ENCODE measurements around the gene TTC7B. TPM values are rescaled to one million over a fixed set of nuclear protein-coding genes. Genes with fewer than 3 reads are reported as not detected.
"Not testable (repeated sequence)": the region's sequence is repeated elsewhere in the genome, so short reads cannot be mapped to it uniquely, and the experiment has no call there.

The TTC7B gene
- polyA plus RNA-seq, 1 donor (not counting 4 experiments of a cell fraction or from before 2014, with no cell fraction given): 21.4 TPM

DNA sequence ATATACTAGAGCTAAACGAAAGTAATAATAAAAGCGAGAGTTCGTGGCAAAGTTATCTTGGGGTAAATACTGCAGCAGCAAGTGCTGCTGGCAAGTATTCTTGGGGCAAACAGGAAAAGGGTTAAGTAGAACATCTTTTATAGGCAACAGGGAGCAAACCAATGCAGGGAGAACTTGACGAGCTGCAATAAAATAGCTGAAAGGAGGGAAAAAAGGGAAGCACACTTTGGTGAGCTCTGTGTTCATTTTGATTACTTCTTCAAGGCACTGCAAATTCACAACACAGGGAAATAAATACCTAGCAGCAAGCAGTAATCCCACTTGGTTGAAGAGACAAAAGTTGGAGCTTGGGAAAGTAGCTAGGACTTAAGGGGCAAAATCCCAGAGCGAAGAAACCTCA is 42.3 kb upstream of the TTC7B start:
- Histone ChIP-seq H3K9me3 (ENCODE audit: control insufficient read depth, low read depth, low read length) (no peaks in the 10 kb centered on the region), H3K9me1 (ENCODE audit: control insufficient read depth, extremely low read depth, insufficient read depth, low read length) (no peaks in the 10 kb centered on the region), H3K27ac (ENCODE audit: control insufficient read depth, insufficient read depth, low read length) (no peak overlapping the region), H3K4me2 (ENCODE audit: control insufficient read depth, extremely low read depth, insufficient read depth, low read depth, low read length) (no peak overlapping the region), H4K20me1 (ENCODE audit: control insufficient read depth, extremely low read depth, insufficient read depth, low read length) (no peaks in the 10 kb centered on the region), H3K4me1 (ENCODE audit: control insufficient read depth, extremely low read depth, insufficient read depth, low read length) (no peaks in the 10 kb centered on the region), H3K27me3 (ENCODE audit: control insufficient read depth, extremely low read depth, insufficient read depth, low read length) (no peaks in the 10 kb centered on the region), H3K36me3 (ENCODE audit: control insufficient read depth in 2 of 2, extremely low read depth in 1 of 2, insufficient read depth in 2 of 2, low read length in 2 of 2) (no peaks in the 10 kb centered on the region), H3K4me3 (ENCODE audit: control insufficient read depth in 2 of 3, extremely low read depth in 1 of 3, insufficient read depth in 2 of 3, low read depth in 1 of 3, low read length in 3 of 3) (no peak overlapping the region), H2AFZ (ENCODE audit: control insufficient read depth, low read length) (no peak overlapping the region), H3K79me2 (ENCODE audit: control insufficient read depth, insufficient read depth, low read length) (no peaks in the 10 kb centered on the region), H3K9ac (ENCODE audit: control insufficient read depth, extremely low read depth, insufficient read depth, low read length) (no peak overlapping the region)
- dilution Hi-C loops (cut with MboI; ENCODE audit: extremely low pct_ligation_motif_present, low sequenced_read_pairs): no loop called here
- FAIRE-seq: no peak
- TF ChIP-seq, protein P1, sequence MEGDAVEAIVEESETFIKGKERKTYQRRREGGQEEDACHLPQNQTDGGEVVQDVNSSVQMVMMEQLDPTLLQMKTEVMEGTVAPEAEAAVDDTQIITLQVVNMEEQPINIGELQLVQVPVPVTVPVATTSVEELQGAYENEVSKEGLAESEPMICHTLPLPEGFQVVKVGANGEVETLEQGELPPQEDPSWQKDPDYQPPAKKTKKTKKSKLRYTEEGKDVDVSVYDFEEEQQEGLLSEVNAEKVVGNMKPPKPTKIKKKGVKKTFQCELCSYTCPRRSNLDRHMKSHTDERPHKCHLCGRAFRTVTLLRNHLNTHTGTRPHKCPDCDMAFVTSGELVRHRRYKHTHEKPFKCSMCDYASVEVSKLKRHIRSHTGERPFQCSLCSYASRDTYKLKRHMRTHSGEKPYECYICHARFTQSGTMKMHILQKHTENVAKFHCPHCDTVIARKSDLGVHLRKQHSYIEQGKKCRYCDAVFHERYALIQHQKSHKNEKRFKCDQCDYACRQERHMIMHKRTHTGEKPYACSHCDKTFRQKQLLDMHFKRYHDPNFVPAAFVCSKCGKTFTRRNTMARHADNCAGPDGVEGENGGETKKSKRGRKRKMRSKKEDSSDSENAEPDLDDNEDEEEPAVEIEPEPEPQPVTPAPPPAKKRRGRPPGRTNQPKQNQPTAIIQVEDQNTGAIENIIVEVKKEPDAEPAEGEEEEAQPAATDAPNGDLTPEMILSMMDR (optimal IDR thresholded peaks at IDR 0.05 in 1 of 3, IDR thresholded peaks at IDR 0.05 in 1 of 3, conservative IDR thresholded peaks at IDR 0.05 in 1 of 3; ENCODE audit: extremely low read depth in 1 of 3, insufficient read depth in 2 of 3, low read length in 3 of 3): no peak
- no peak for TF ChIP-seq EZH2 (IDR thresholded peaks at IDR 0.05; ENCODE audit: low read length)
- no peak for DNase-seq (ENCODE audit: low read depth, low spot score)

DNA sequence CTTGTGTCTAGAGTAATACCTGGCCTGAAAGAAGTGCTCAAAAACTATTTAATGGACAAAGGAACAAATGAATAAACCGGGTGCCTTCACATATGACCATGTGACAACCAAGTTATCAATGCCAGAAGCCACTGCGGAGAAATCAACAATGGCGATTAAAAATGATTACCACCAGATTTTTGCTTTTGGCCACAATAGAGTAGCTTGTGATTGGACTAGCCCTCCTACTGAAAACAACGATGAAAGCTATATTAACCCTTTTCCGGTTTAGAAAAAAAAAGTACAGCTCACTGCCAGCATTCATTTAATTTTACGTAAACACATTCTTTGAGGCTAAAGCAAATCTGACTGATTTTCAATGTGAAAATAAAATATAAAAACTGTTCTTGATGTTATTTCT is 41.6 kb upstream of the TTC7B start:
- no peak overlapping the region for H2AFZ ChIP-seq (ENCODE audit: control insufficient read depth, low read length)

DNA sequence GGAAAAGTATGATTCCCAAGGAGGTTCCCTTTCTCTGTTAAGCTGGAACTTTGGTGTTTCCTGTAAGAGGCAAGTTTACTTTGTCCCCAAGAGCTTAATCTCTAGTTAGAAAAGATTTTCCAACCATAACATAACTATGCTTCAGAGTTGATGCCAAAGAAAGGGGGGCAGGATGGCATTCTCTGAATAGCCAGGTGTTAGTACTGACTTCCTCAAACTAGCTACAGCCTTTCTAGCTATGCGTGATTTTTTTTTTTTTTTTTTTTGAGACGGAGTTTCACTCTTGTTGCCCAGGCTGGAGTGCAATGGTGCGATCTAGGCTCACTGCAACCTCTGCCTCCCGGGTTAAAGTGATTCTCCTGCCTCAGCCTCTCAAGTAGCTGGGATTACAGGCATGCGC is 39.9 kb upstream of the TTC7B start:
- FAIRE-seq; H3K9me1 ChIP-seq (ENCODE audit: control insufficient read depth, extremely low read depth, insufficient read depth, low read length); H3K9ac ChIP-seq (ENCODE audit: control insufficient read depth, extremely low read depth, insufficient read depth, low read length); H3K36me3 ChIP-seq (ENCODE audit: control insufficient read depth in 2 of 2, extremely low read depth in 1 of 2, insufficient read depth in 2 of 2, low read length in 2 of 2); H3K4me1 ChIP-seq (ENCODE audit: control insufficient read depth, extremely low read depth, insufficient read depth, low read length); H3K4me2 ChIP-seq (ENCODE audit: control insufficient read depth, extremely low read depth, insufficient read depth, low read depth, low read length); H2AFZ ChIP-seq (ENCODE audit: control insufficient read depth, low read length); H3K27me3 ChIP-seq (ENCODE audit: control insufficient read depth, extremely low read depth, insufficient read depth, low read length); H3K9me3 ChIP-seq (ENCODE audit: control insufficient read depth, low read depth, low read length); H3K79me2 ChIP-seq (ENCODE audit: control insufficient read depth, insufficient read depth, low read length); H3K4me3 ChIP-seq (ENCODE audit: control insufficient read depth in 2 of 3, extremely low read depth in 1 of 3, insufficient read depth in 2 of 3, low read depth in 1 of 3, low read length in 3 of 3); DNase-seq (ENCODE audit: low read depth, low spot score); H3K27ac ChIP-seq (ENCODE audit: control insufficient read depth, insufficient read depth, low read length); dilution Hi-C loops (cut with MboI; ENCODE audit: extremely low pct_ligation_motif_present, low sequenced_read_pairs); H4K20me1 ChIP-seq (ENCODE audit: control insufficient read depth, extremely low read depth, insufficient read depth, low read length): not testable (repeated sequence)

More for the DNA sequence above, 41.6 kb upstream of the TTC7B start:
- dilution Hi-C loops (cut with MboI; ENCODE audit: extremely low pct_ligation_motif_present, low sequenced_read_pairs): no loop called here
- Histone ChIP-seq H3K27ac (ENCODE audit: control insufficient read depth, insufficient read depth, low read length) (no peak overlapping the region), H3K27me3 (ENCODE audit: control insufficient read depth, extremely low read depth, insufficient read depth, low read length) (no peaks in the 10 kb centered on the region), H4K20me1 (ENCODE audit: control insufficient read depth, extremely low read depth, insufficient read depth, low read length) (no peaks in the 10 kb centered on the region), H3K4me2 (ENCODE audit: control insufficient read depth, extremely low read depth, insufficient read depth, low read depth, low read length) (no peak overlapping the region), H3K9ac (ENCODE audit: control insufficient read depth, extremely low read depth, insufficient read depth, low read length) (no peak overlapping the region), H3K4me1 (ENCODE audit: control insufficient read depth, extremely low read depth, insufficient read depth, low read length) (no peaks in the 10 kb centered on the region), H3K36me3 (ENCODE audit: control insufficient read depth in 2 of 2, extremely low read depth in 1 of 2, insufficient read depth in 2 of 2, low read length in 2 of 2) (no peaks in the 10 kb centered on the region), H3K9me1 (ENCODE audit: control insufficient read depth, extremely low read depth, insufficient read depth, low read length) (no peaks in the 10 kb centered on the region), H3K79me2 (ENCODE audit: control insufficient read depth, insufficient read depth, low read length) (no peaks in the 10 kb centered on the region), H3K9me3 (ENCODE audit: control insufficient read depth, low read depth, low read length) (no peaks in the 10 kb centered on the region), H3K4me3 (ENCODE audit: control insufficient read depth in 2 of 3, extremely low read depth in 1 of 3, insufficient read depth in 2 of 3, low read depth in 1 of 3, low read length in 3 of 3) (no peak overlapping the region)
- DNase-seq (ENCODE audit: low read depth, low spot score) (no peak), FAIRE-seq (no peak)
- TF ChIP-seq, protein P1 (optimal IDR thresholded peaks at IDR 0.05 in 1 of 3, IDR thresholded peaks at IDR 0.05 in 1 of 3, conservative IDR thresholded peaks at IDR 0.05 in 1 of 3; ENCODE audit: extremely low read depth in 1 of 3, insufficient read depth in 2 of 3, low read length in 3 of 3): no peak
- no peak for TF ChIP-seq EZH2 (IDR thresholded peaks at IDR 0.05; ENCODE audit: low read length)

Measured in keratinocyte (primary cell).